B cell (primary cell): ENCODE measurements around the gene RAB17.

Experiments
- EZH2 ChIP-seq: IDR thresholded peaks from 2 replicates; pipeline ENCODE4 v1.6.1; 2012; ENCODE audit warnings: borderline replicate concordance, low read depth, mild to moderate bottlenecking, moderate library complexity, low read length; ENCODE audit not compliant: insufficient read depth, poor library complexity, severe bottlenecking
- TF ChIP-seq, protein P1 (sequence below): fragments of 200-600 bp; IDR thresholded peaks from one replicate; pipeline ENCODE4 v1.8.0; 2022; ENCODE audit warnings: antibody characterized with exemption, mild to moderate bottlenecking

DNA sequence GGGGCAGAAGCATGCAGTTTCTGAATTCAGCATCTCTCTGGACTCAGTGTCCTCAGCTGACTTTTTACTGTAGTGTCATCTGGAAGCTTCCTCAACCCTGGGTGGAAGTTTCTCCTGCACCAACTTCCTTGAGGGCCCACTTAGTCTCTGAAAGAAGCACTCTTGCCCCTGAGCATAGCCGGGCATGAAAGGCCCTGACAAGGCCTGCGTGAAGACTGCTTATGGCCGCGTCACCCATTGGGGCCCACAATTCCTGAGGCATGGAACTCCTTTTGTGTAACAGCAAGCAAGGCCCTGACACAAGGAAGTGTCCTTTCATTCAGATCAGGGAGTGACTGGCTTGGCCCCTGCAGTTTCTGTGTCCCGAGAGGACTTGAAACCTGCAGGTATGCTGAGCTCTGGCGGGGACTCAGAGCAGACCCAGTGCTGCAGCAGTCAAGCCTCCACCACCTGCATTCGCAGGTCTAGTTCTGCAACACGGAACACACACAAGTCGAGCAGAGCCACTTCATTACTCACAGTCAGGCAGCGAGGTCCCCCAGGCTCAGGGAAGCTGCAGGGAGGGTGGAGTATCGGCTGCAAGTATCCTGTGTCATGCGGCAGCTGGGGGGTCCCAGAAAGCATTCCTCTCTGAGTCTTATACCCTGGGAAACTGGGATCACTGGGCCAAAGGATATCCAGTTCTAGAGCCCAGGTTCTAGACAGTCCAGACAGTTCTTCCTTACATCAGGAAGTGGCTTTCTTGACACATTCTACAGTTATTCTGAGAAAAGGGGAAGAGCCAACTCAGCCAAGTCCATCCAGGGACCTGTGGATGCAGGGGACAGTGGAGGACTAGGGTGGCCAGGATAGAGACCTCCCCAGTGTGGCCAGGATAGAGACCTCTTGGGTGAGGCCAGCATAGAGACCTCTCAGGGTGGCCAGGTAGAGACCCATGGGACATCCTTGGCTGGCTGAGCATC is 59.8 kb downstream of the RAB17 start:
- TF ChIP-seq, protein P1, sequence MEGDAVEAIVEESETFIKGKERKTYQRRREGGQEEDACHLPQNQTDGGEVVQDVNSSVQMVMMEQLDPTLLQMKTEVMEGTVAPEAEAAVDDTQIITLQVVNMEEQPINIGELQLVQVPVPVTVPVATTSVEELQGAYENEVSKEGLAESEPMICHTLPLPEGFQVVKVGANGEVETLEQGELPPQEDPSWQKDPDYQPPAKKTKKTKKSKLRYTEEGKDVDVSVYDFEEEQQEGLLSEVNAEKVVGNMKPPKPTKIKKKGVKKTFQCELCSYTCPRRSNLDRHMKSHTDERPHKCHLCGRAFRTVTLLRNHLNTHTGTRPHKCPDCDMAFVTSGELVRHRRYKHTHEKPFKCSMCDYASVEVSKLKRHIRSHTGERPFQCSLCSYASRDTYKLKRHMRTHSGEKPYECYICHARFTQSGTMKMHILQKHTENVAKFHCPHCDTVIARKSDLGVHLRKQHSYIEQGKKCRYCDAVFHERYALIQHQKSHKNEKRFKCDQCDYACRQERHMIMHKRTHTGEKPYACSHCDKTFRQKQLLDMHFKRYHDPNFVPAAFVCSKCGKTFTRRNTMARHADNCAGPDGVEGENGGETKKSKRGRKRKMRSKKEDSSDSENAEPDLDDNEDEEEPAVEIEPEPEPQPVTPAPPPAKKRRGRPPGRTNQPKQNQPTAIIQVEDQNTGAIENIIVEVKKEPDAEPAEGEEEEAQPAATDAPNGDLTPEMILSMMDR: no peak
- TF ChIP-seq EZH2: no peak
